WERI-Rb-1 (cell line): Measurements from ENCODE around the gene HPCAL1.
A peak's percentile ranks its signal among the peaks of the same experiment; 100 is the strongest.

Experiments
- DNase-seq: peaks from one replicate; pipeline ENCODE4 v3.0.0-alpha.2; 2020
- H3K27ac ChIP-seq: fragments of 250-450 bp; sonication (Bioruptor Pico); 2 replicates; pipeline ENCODE4 v1.5.1; 2020; ENCODE audit warnings: mild to moderate bottlenecking, moderate library complexity
- H3K27me3 ChIP-seq: fragments of 250-450 bp; sonication (Bioruptor Pico); 2 replicates; pipeline ENCODE4 v1.5.1; 2021; ENCODE audit warnings: mild to moderate bottlenecking, low read depth, moderate library complexity; ENCODE audit not compliant: insufficient read depth, severe bottlenecking
- H3K36me3 ChIP-seq: fragments of 250-450 bp; sonication (Bioruptor Pico); 2 replicates; pipeline ENCODE4 v1.5.1; 2020; ENCODE audit warnings: mild to moderate bottlenecking, moderate library complexity
- H3K4me3 ChIP-seq: 2 replicates; pipeline ENCODE4 v1.5.1; 2011; ENCODE audit warnings: low read depth, mild to moderate bottlenecking, control low read depth, low read length
- H3K9me3 ChIP-seq: fragments of 250-450 bp; sonication (Bioruptor Pico); 2 replicates; pipeline ENCODE4 v1.5.1; 2021; ENCODE audit warnings: mild to moderate bottlenecking, moderate library complexity; ENCODE audit not compliant: severe bottlenecking
- CTCF ChIP-seq: IDR thresholded peaks from 2 replicates; pipeline ENCODE4 v1.5.1; 2011; ENCODE audit warnings: low read depth, mild to moderate bottlenecking, control low read depth, inconsistent platforms, low read length

HPCAL1 gene

DNA sequence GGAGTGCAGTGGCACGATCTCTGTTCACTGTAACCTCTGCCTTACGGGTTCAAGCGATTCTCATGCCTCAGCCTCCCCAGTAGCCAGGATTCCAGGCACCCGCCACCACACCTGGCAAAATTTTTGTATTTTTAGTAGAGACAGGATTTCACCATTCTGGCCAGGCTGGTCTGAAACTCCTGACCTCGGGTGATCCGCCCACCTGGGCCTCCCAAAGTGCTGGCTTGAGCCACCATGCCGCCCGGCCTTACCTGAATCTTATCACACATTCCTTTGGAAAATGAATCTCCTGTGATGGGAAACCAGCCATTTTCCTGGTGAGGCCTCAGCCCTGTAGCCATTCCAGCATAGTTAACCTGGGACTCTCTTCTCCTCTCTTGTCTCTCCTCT, 57.8 kb downstream of the HPCAL1 start:
- Histone ChIP-seq H3K27ac (peak overlapping the region; percentile 60), H3K9me3 (no peaks in the 10 kb centered on the region), H3K36me3 (no peaks in the 10 kb centered on the region), H3K4me3 (no peak overlapping the region), H3K27me3 (no peaks in the 10 kb centered on the region)
- no peak for TF ChIP-seq CTCF
- no peak for DNase-seq

GRCh38 chr2:10360850-10361588, 58.3 kb downstream of the HPCAL1 start:
- Histone ChIP-seq H3K36me3 (no peaks in the 10 kb centered on the region), H3K4me3 (no peak overlapping the region), H3K27ac (peak overlapping the region; percentile 60), H3K27me3 (no peaks in the 10 kb centered on the region), H3K9me3 (no peaks in the 10 kb centered on the region)
- DNase-seq: no peak
- TF ChIP-seq CTCF: no peak

GRCh38 chr2:10362096-10362897, 59.6 kb downstream of the HPCAL1 start:
- H3K4me3 ChIP-seq: no peak overlapping the region
- H3K27me3 ChIP-seq: no peaks in the 10 kb centered on the region
- no peak for DNase-seq
- no peak for TF ChIP-seq CTCF
- peak overlapping the region; percentile 60; the same call in 1 of the 2 replicates for H3K27ac ChIP-seq
- no peaks in the 10 kb centered on the region for H3K36me3 ChIP-seq
- H3K9me3 ChIP-seq: no peaks in the 10 kb centered on the region

- Histone ChIP-seq H3K27ac (no peak overlapping the region; the same call in 1 of the 2 replicates), H3K27me3 (no peaks in the 10 kb centered on the region)
- no peak for DNase-seq
These were observed 60.3 kb downstream of the HPCAL1 start for GRCh38 chr2:10362898-10363454.

More at GRCh38 chr2:10362898-10363454, 60.3 kb downstream of the HPCAL1 start:
- H3K36me3 ChIP-seq: no peaks in the 10 kb centered on the region
- no peak for TF ChIP-seq CTCF
- H3K9me3 ChIP-seq: no peaks in the 10 kb centered on the region
- H3K4me3 ChIP-seq: no peak overlapping the region
